K562 treated with DMSO at 1 percent for 12 hours (cell line): ENCODE results near the gene LRRC23. TPM values are rescaled to one million over a fixed set of nuclear protein-coding genes. Genes with fewer than 3 reads are reported as not detected.

Experiments
- total RNA-seq: library from RNA; unstranded; fragments of 300-600 nt; gene quantifications from 2 replicates; pipeline ENCODE4 v1.2.3, GENCODE V29; 2022; ENCODE audit not compliant: insufficient read depth

The LRRC23 gene, protein sequence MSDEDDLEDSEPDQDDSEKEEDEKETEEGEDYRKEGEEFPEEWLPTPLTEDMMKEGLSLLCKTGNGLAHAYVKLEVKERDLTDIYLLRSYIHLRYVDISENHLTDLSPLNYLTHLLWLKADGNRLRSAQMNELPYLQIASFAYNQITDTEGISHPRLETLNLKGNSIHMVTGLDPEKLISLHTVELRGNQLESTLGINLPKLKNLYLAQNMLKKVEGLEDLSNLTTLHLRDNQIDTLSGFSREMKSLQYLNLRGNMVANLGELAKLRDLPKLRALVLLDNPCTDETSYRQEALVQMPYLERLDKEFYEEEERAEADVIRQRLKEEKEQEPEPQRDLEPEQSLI
- 4.7 and 13.1 TPM in 2 replicates for total RNA-seq

DNA sequence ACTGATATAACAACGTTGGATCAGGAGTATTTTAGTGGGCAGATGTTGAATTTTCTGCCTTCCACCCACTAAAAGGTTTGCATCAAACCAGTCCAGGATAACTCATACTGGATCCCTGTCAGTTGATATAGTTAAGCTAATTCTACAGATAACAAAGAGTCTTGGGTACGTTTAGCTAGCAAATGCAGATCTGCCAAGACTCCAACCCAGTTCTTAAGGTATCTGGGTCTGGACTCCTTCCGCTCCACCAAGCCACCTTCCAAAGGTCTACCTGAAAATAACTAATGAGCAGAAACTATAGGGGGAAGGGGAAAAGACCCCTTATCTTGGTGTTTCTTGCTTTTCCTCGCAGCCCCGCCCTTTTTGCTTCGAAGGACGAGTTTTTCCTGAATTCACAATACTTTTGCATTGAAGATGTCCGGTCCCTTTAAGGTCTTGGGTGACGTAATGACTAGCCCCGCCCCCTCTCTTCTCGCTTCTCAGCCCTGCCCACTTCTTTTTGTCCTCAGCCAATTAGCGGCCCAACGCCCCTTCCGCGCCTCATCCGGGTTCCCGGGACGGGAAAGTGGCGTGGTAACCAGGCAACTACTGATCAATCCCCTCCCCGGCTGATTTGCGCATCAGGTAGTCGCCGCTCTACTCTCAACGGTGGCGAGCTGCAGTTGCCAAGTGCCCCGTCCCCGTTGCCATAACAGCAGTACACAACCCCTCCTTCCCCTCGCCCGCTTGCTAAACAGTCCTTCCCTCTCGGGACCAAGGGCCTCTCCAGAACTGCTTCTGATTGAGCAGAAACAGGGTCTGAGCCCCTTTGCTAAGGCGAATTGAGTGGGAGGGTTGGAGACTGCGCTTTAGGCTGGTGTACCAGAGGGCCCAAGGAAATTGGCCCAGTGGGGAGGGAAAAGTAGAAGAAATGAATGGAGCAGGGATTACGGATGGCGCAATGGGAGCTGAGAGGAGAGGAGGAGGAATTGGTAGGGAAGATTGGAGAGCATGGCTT, at the start of gene LRRC23:
TSS of gene LRRC23 (plus strand) at position 543 of the 997 bp plus-strand sequence. CDS start 812 bp downstream, outside the sequence.

GRCh38 chr12:6867413-6868210, 37.0 kb upstream of the LRRC23 start, which contains the start of gene TPI1:
Gene TPI1 (plus strand): TSS chr12:6867531. CDS start chr12:6867567, 36 bp downstream.

GRCh38 chr12:6873094-6874014, 31.3 kb upstream of the LRRC23 start, which contains the start of gene SPSB2:
Gene SPSB2 (minus strand): TSS chr12:6873303. CDS start chr12:6872901, 402 bp downstream.

DNA sequence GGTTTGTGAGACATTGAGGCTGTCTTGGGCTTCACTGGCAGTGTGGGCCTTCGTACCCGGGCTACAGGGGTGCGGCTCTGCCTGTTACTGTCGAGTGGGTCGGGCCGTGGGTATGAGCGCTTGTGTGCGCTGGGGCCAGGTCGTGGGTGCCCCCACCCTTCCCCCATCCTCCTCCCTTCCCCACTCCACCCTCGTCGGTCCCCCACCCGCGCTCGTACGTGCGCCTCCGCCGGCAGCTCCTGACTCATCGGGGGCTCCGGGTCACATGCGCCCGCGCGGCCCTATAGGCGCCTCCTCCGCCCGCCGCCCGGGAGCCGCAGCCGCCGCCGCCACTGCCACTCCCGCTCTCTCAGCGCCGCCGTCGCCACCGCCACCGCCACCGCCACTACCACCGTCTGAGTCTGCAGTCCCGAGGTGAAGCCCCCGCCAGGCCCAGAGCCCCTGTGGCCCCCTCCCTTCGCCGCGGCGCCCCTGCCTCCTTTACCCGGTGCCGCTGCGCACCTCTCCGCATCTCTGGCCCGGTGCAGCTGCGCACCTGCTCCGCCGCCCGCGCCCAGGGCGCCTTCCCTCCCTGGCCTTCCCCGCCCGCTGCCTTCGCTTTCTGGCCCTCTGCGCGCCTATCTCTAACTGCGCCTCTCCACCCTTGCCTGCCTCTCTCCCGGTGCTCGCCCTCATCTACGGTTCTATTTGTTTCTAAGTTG, 9.8 kb downstream of the LRRC23 start, which contains the start of gene ENO2:
TSS of gene ENO2 (plus strand) at position 335 of the 701 bp plus-strand sequence. CDS start 1,253 bp downstream, outside the sequence.

DNA sequence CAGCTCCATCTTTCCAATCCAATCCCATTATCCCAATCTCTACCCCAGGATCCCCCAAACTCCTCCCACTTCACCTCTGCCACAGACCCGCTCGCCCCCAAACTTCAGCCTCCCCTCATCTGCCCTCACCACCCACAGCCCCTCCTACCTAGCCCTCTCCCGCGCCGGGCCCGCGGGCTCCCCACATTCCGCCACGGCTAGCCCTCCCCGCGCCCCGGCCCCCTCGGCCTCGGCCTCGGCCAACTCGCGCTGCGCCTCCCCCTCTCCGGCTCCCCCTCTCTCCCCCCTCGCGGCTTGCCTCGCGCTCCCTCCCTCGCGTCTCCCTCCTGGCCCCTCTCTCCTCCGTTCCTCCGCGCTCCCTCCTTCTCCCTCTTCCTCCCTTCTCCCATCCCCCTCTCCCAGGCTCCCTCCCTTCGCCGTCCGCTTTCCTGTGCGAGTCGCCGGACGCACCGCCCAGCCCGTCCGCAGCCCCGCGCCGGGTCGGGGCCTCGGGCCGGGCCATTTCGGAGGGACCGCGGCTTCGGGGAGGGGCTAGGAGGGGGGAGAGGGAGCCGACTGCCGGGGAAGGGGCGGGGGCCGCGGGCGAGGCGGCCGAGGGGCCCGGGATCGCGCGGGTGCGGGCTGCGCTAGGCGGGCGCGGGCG, 22.9 kb downstream of the LRRC23 start, which contains the start of gene ATN1:
TSS of gene ATN1 (plus strand) at position 581 of the 643 bp plus-strand sequence. CDS start 6,043 bp downstream, outside the sequence.

DNA sequence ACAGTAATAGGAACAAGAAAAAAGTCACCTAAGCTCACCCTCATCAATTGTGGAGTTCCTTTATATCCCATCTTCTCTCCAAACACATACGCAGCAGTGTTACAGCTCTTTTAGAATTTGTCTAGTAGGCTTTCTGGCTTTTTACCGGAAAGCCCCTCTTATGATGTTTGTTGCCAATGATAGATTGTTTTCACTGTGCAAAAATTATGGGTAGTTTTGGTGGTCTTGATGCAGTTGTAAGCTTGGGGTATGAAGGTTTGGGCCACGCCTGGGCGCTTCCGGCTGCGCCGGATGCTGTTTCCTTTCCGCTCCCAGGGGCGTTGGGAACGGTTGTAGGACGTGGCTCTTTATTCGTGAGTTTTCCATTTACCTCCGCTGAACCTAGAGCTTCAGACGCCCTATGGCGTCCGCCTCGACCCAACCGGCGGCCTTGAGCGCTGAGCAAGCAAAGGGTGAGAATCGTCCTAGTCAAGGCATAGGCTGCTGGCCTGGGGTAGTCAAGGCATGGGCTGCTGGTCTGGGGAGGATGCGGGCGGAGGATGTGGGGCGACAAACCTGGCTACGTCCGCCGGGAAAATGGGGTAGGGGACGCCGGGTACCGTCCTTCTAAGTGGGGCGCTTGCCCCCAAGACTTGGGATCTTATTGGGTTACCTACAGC, 39.2 kb downstream of the LRRC23 start, which contains the start of the genes C12orf57 and RNU7-1:
TSS of gene C12orf57 (plus strand) at position 301 of the 659 bp plus-strand sequence. CDS start at position 401, 100 bp downstream.
TSS of gene RNU7-1 (plus strand) at position 95 of the 659 bp plus-strand sequence.

GRCh38 chr12:6950811-6951540, 46.4 kb downstream of the LRRC23 start, which contains the start of gene PTPN6:
Gene PTPN6 (plus strand): TSS chr12:6951356. CDS start chr12:6951513, 157 bp downstream.

Other genes starting within 250 kb of the LRRC23 start
- gene ING4, start 241.7 kb upstream of the LRRC23 start, total RNA-seq = 22.3 and 34.4 TPM in 2 replicates
- 7.5 and 38.1 TPM in 2 replicates for gene ZNF384, start 215.4 kb upstream of the LRRC23 start, total RNA-seq
- not detected in 2 replicates for gene PIANP, start 204.0 kb upstream of the LRRC23 start, total RNA-seq
- gene COPS7A, start 180.8 kb upstream of the LRRC23 start, total RNA-seq = 21.1 and 32.5 TPM in 2 replicates
- 133 and 149 TPM in 2 replicates for gene MLF2, start 151.7 kb upstream of the LRRC23 start, total RNA-seq
- gene PTMS, start 138.5 kb upstream of the LRRC23 start, total RNA-seq = 336 and 424 TPM in 2 replicates
- gene LAG3, start 132.3 kb upstream of the LRRC23 start, total RNA-seq = 0.92 and 1.6 TPM in 2 replicates
- 0.70 TPM in 1 of 2 replicates, not detected in the other for gene CD4, start 115.3 kb upstream of the LRRC23 start, total RNA-seq
- gene GPR162, start 83.0 kb upstream of the LRRC23 start, total RNA-seq = 2.0 and 3.7 TPM in 2 replicates
- 17.7 and 18.5 TPM in 2 replicates for gene P3H3, start 76.4 kb upstream of the LRRC23 start, total RNA-seq
- gene GNB3, start 63.9 kb upstream of the LRRC23 start, total RNA-seq = 3.0 and 3.1 TPM in 2 replicates
- 32.5 and 43.7 TPM in 2 replicates for gene CDCA3, start 53.5 kb upstream of the LRRC23 start, total RNA-seq
- gene USP5, start 52.7 kb upstream of the LRRC23 start, total RNA-seq = 45.6 and 61.5 TPM in 2 replicates
- gene TPI1, start 37.3 kb upstream of the LRRC23 start, total RNA-seq = 410 and 515 TPM in 2 replicates
- 5.4 and 6.6 TPM in 2 replicates for gene SPSB2, start 31.5 kb upstream of the LRRC23 start, total RNA-seq
- 29.5 and 40.4 TPM in 2 replicates for gene ENO2, start 9.8 kb downstream of the LRRC23 start, total RNA-seq
- 15.3 and 39.8 TPM in 2 replicates for gene ATN1, start 23.1 kb downstream of the LRRC23 start, total RNA-seq
- not detected in 2 replicates for gene RNU7-1, start 39.0 kb downstream of the LRRC23 start, total RNA-seq
- gene C12orf57, start 39.2 kb downstream of the LRRC23 start, total RNA-seq = 403 and 716 TPM in 2 replicates
- gene PTPN6, start 46.5 kb downstream of the LRRC23 start, total RNA-seq = 8.0 and 8.3 TPM in 2 replicates
- gene PHB2, start 65.8 kb downstream of the LRRC23 start, total RNA-seq = 261 and 278 TPM in 2 replicates
- gene EMG1, start 66.1 kb downstream of the LRRC23 start, total RNA-seq = 14.9 and 18.5 TPM in 2 replicates
- gene LPCAT3, start 113.7 kb downstream of the LRRC23 start, total RNA-seq = 13.6 and 38.4 TPM in 2 replicates
- 2.8 TPM in 1 of 2 replicates, not detected in the other for gene C1S, start 155.9 kb downstream of the LRRC23 start, total RNA-seq
- 2.8 and 5.8 TPM in 2 replicates for gene C1R, start 187.6 kb downstream of the LRRC23 start, total RNA-seq
- gene C1RL, start 204.4 kb downstream of the LRRC23 start, total RNA-seq = 5.0 and 16.1 TPM in 2 replicates
- gene RBP5, start 224.1 kb downstream of the LRRC23 start, total RNA-seq = 3.2 and 3.7 TPM in 2 replicates
- gene CLSTN3, start 225.5 kb downstream of the LRRC23 start, total RNA-seq = 7.7 and 18.4 TPM in 2 replicates